ENCODE measurements around the gene ZNF777. TPM values are rescaled to one million over a fixed set of nuclear protein-coding genes. Genes with fewer than 3 reads are reported as not detected.

Gene ZNF777
- total and polyA plus RNA-seq, 9 of the 15 experiments (the other 6 are each of a cell fraction or from before 2014, with no cell fraction given): 0.11 to 32.6 (median 9.0) TPM

GRCh38 chr7:149422162-149422913, 38.5 kb downstream of the ZNF777 start (continued):
- TF ChIP-seq PRDM10 (IDR thresholded peaks at IDR 0.05; ENCODE audit: partially characterized antibody) (no peak), ZNF764 (CRISPR knock-in tag; IDR thresholded peaks at IDR 0.05; ENCODE audit: low read depth) (no peak), POLR2A (conservative IDR thresholded peaks at IDR 0.05) (peak; percentile 85), ZBTB9 (CRISPR knock-in tag; IDR thresholded peaks at IDR 0.05) (peak; percentile 32; the same call in 1 of the 2 replicates), ERF (CRISPR knock-in tag; IDR thresholded peaks at IDR 0.05) (0 out of 2 replicates have a peak, but pooled peaks have one; percentile 77), ZNF212 (CRISPR knock-in tag; IDR thresholded peaks at IDR 0.05) (no peak), SP1 (CRISPR knock-in tag; IDR thresholded peaks at IDR 0.05) (no peak), TEAD4 (IDR thresholded peaks at IDR 0.05; ENCODE audit: low read length) (peak; percentile 33), TEAD4 (CRISPR knock-in tag; IDR thresholded peaks at IDR 0.05; ENCODE audit: borderline replicate concordance) (peak; percentile 59), POLR3G (IDR thresholded peaks at IDR 0.05; ENCODE audit: extremely low read depth, insufficient read length, insufficient replicate concordance) (no peak), MBD1 (CRISPR knock-in tag; IDR thresholded peaks at IDR 0.05) (0 out of 2 replicates have a peak, but pooled peaks have one; percentile 55), ZNF197 (CRISPR knock-in tag; IDR thresholded peaks at IDR 0.05; ENCODE audit: low read depth) (0 out of 2 replicates have a peak, but pooled peaks have one; percentile 38), ZNF75A (CRISPR knock-in tag; IDR thresholded peaks at IDR 0.05) (no peak), RHOXF2B (CRISPR knock-in tag; conservative IDR thresholded peaks at IDR 0.05) (no peak; the same call in 1 of the 2 replicates), NFATC3 (IDR thresholded peaks at IDR 0.05) (no peak), E2F1 (CRISPR knock-in tag; IDR thresholded peaks at IDR 0.05) (no peak), SMAD1 (IDR thresholded peaks at IDR 0.05; ENCODE audit: low read depth, low read length, partially characterized antibody) (peak; percentile 60), BRD4 (IDR thresholded peaks at IDR 0.05) (peak; percentile 56; the same call in 1 of the 2 replicates), HDAC8 (tag; IDR thresholded peaks at IDR 0.05) (no peak)

Data from K562 (cell line).